Neural cell (in vitro differentiated cells): Measurements from ENCODE around the gene OR5T2.

Source experiments
- CTCF ChIP-seq: fragments of 450-650 bp; IDR thresholded peaks from 2 replicates; pipeline ENCODE4 v1.5.1; 2014; ENCODE audit warnings: antibody characterized with exemption, mild to moderate bottlenecking, moderate library complexity; ENCODE audit not compliant: poor library complexity, severe bottlenecking
- EP300 ChIP-seq: fragments of 450-650 bp; conservative IDR thresholded peaks from 2 replicates; pipeline ENCODE4 v1.6.1; 2014; ENCODE audit warnings: antibody characterized with exemption, mild to moderate bottlenecking, moderate library complexity; ENCODE audit not compliant: poor library complexity, severe bottlenecking
- EZH2 ChIP-seq: fragments of 200-600, 300-800 bp; shearing (Covaris generic), sonication (generic); IDR thresholded peaks from 2 replicates; pipeline ENCODE4 v1.6.1; 2014; ENCODE audit warnings: antibody characterized with exemption, low read length, borderline replicate concordance, mild to moderate bottlenecking; ENCODE audit not compliant: insufficient read depth, poor library complexity, severe bottlenecking
- MXI1 ChIP-seq: fragments of 450-650 bp; conservative IDR thresholded peaks from 2 replicates; pipeline ENCODE4 v1.6.1; 2014; ENCODE audit warnings: antibody characterized with exemption, mild to moderate bottlenecking; ENCODE audit not compliant: poor library complexity, severe bottlenecking
- POLR2AphosphoS5 ChIP-seq: IDR thresholded peaks from 2 replicates; pipeline ENCODE4 v1.6.1; 2012
- RAD21 ChIP-seq: fragments of 450-650 bp; conservative IDR thresholded peaks from 2 replicates; pipeline ENCODE4 v1.6.1; 2014; ENCODE audit warnings: antibody characterized with exemption, mild to moderate bottlenecking, moderate library complexity
- TAF1 ChIP-seq: IDR thresholded peaks from 2 replicates; pipeline ENCODE4 v1.6.1; 2012; ENCODE audit warnings: low read depth

GRCh38 chr11:56251954-56252353, 17.9 kb upstream of the OR5T2 start, which contains the start of gene OR5T3:
- no peak for TF ChIP-seq CTCF
- no peak for TF ChIP-seq TAF1
- no peak for TF ChIP-seq MXI1
- no peak for TF ChIP-seq POLR2AphosphoS5
- no peak for TF ChIP-seq EZH2
- TF ChIP-seq RAD21 = no peak
- TF ChIP-seq EP300 = no peak
